Jurkat, Clone E6-1 (cell line): ENCODE measurements around the gene KRTAP4-16.
"Not testable (repeated sequence)": the region's sequence is repeated elsewhere in the genome, so short reads cannot be mapped to it uniquely, and the experiment has no call there.

Source experiments
- DNase-seq: peaks from one replicate; pipeline ENCODE4 v3.0.0-alpha.2; 2011; ENCODE audit warnings: low read depth, low spot score
- H3K4me3 ChIP-seq: 2 replicates; pipeline ENCODE4 v1.5.1; 2011; ENCODE audit warnings: mild to moderate bottlenecking, low read length, control low read depth, moderate library complexity

The KRTAP4-16 gene

GRCh38 chr17:41054556-41054955 lies 47.5 kb downstream of the KRTAP4-16 start:
- H3K4me3 ChIP-seq, DNase-seq: not testable (repeated sequence)

GRCh38 chr17:41054025-41054424 lies 48.0 kb downstream of the KRTAP4-16 start:
- H3K4me3 ChIP-seq = no peak overlapping the region
- no peak for DNase-seq

GRCh38 chr17:41052566-41052965 lies 49.4 kb downstream of the KRTAP4-16 start:
- no peak overlapping the region for H3K4me3 ChIP-seq
- DNase-seq = no peak
